ENCODE results near the gene ADORA2A. TPM values are rescaled to one million over a fixed set of nuclear protein-coding genes. Genes with fewer than 3 reads are reported as not detected.

ADORA2A gene
- total RNA-seq, 1 experiment from 2014 or later = 4.0 TPM

- Mint-ChIP-seq H3K4me3 (ENCODE audit: unreplicated experiment) (no peak overlapping the region), H3K4me1 (ENCODE audit: low read depth, unreplicated experiment) (no peaks in the 10 kb centered on the region), H3K36me3 (ENCODE audit: insufficient read depth, unreplicated experiment) (peaks cover 42% of the 10 kb centered on the region), H3K27ac (ENCODE audit: unreplicated experiment) (no peak overlapping the region), H3K27me3 (ENCODE audit: insufficient read depth, unreplicated experiment) (no peaks in the 10 kb centered on the region), H3K9me3 (ENCODE audit: unreplicated experiment) (no peaks in the 10 kb centered on the region)
- no TSS peak for BruUV-seq (replicated peaks)
- Histone ChIP-seq H3K27me3 (replicated peaks; ENCODE audit: control insufficient read depth, insufficient read depth, low read length) (no peaks in the 10 kb centered on the region), H3K4me3 (ENCODE audit: low read depth, low read length) (no peak overlapping the region), H3K4me1 (no peaks in the 10 kb centered on the region), H3K36me3 (ENCODE audit: control insufficient read depth, insufficient read depth, low read length) (no peaks in the 10 kb centered on the region; the same call in 1 of the 2 replicates), H3K9me3 (no peaks in the 10 kb centered on the region)
- intact Hi-C loops (cut with micrococcal nuclease; ENCODE audit: unreplicated experiment) = no loop called here
- CTCF ChIA-PET = interaction anchor here (0.6 kb wide), 1 partner anchor 1322 kb away, joined by 7 read pairs; no protein-coding TSS in a partner anchor
- no peak for DNase-seq
- POLR2A ChIA-PET = no interaction called here
- no peak for TF ChIP-seq CTCF (IDR thresholded peaks at IDR 0.05; ENCODE audit: insufficient read depth in 1 of 2, low read depth in 1 of 2, low read length in 1 of 2, severe bottlenecking in 1 of 2, unreplicated experiment in 1 of 2)
These were observed 40.4 kb upstream of the ADORA2A start for GRCh38 chr22:24386937-24387471.

DNA sequence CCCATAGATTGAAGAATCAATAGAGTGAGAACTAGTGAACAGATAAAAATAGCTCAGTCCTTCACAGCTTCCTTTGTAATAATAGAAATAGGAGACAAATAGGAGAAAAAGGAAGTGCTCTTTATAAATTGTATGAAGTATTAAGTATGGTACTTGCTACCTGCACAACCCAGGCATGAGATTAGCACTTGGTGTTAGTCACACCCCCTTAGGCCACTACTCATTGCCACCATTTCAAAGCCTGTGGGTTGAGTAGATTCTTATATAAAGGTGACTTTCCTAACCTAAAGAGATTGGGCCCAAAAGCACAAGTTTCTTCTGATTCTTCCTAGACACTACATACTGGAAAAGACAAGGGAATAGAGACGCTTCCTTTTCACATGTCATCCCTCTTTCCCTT, 37.7 kb upstream of the ADORA2A start:
- no peak overlapping the region for H3K4me3 Mint-ChIP-seq (ENCODE audit: unreplicated experiment)
- H3K27ac Mint-ChIP-seq (ENCODE audit: unreplicated experiment) = no peak overlapping the region
- Histone ChIP-seq H3K4me1 (no peaks in the 10 kb centered on the region), H3K4me3 (ENCODE audit: low read depth, low read length) (no peak overlapping the region), H3K27me3 (replicated peaks; ENCODE audit: control insufficient read depth, insufficient read depth, low read length) (no peaks in the 10 kb centered on the region), H3K36me3 (ENCODE audit: control insufficient read depth, insufficient read depth, low read length) (no peaks in the 10 kb centered on the region; the same call in none of the 2 replicates), H3K9me3 (no peaks in the 10 kb centered on the region)
- peaks cover 32% of the 10 kb centered on the region for H3K36me3 Mint-ChIP-seq (ENCODE audit: insufficient read depth, unreplicated experiment)
- TF ChIP-seq CTCF (IDR thresholded peaks at IDR 0.05; ENCODE audit: insufficient read depth in 1 of 2, low read depth in 1 of 2, low read length in 1 of 2, severe bottlenecking in 1 of 2, unreplicated experiment in 1 of 2) = no peak
- no TSS peak for BruUV-seq (replicated peaks)
- ChIA-PET CTCF (no interaction called here), POLR2A (no interaction called here)
- intact Hi-C loops (cut with micrococcal nuclease; ENCODE audit: unreplicated experiment) = no loop called here
- no peaks in the 10 kb centered on the region for H3K27me3 Mint-ChIP-seq (ENCODE audit: insufficient read depth, unreplicated experiment)
- no peaks in the 10 kb centered on the region for H3K4me1 Mint-ChIP-seq (ENCODE audit: low read depth, unreplicated experiment)
- no peaks in the 10 kb centered on the region for H3K9me3 Mint-ChIP-seq (ENCODE audit: unreplicated experiment)
- no peak for DNase-seq

- POLR2A ChIA-PET = interaction anchor here (0.6 kb wide), 1 partner anchor 102 kb away, joined by 9 read pairs; no protein-coding TSS in a partner anchor
- Histone ChIP-seq H3K4me3 (ENCODE audit: low read depth, low read length) (no peak overlapping the region), H3K27me3 (replicated peaks; ENCODE audit: control insufficient read depth, insufficient read depth, low read length) (no peaks in the 10 kb centered on the region), H3K4me1 (no peaks in the 10 kb centered on the region), H3K36me3 (ENCODE audit: control insufficient read depth, insufficient read depth, low read length) (no peaks in the 10 kb centered on the region; the same call in none of the 2 replicates), H3K9me3 (no peaks in the 10 kb centered on the region)
- no peak for DNase-seq
- Mint-ChIP-seq H3K36me3 (ENCODE audit: insufficient read depth, unreplicated experiment) (peaks cover 33% of the 10 kb centered on the region), H3K27ac (ENCODE audit: unreplicated experiment) (no peak overlapping the region), H3K4me3 (ENCODE audit: unreplicated experiment) (no peak overlapping the region), H3K4me1 (ENCODE audit: low read depth, unreplicated experiment) (no peaks in the 10 kb centered on the region), H3K27me3 (ENCODE audit: insufficient read depth, unreplicated experiment) (no peaks in the 10 kb centered on the region), H3K9me3 (ENCODE audit: unreplicated experiment) (no peaks in the 10 kb centered on the region)
- TF ChIP-seq CTCF (IDR thresholded peaks at IDR 0.05; ENCODE audit: insufficient read depth in 1 of 2, low read depth in 1 of 2, low read length in 1 of 2, severe bottlenecking in 1 of 2, unreplicated experiment in 1 of 2) = no peak
- no TSS peak for BruUV-seq (replicated peaks)
- CTCF ChIA-PET = no interaction called here
- intact Hi-C loops (cut with micrococcal nuclease; ENCODE audit: unreplicated experiment) = no loop called here
These were observed 37.2 kb upstream of the ADORA2A start for GRCh38 chr22:24390156-24390555.

Data from Caco-2 (cell line).